Muscle layer of duodenum (tissue), 2 donors: ENCODE results near the gene FZD7.

Experiments
- H3K27ac ChIP-seq: one replicate; pipeline ENCODE4 v1.7.0; 2013; ENCODE audit warnings: mild to moderate bottlenecking, low read length
- H3K27me3 ChIP-seq: one replicate; pipeline ENCODE4 v1.7.0; 2013; ENCODE audit warnings: low read depth, mild to moderate bottlenecking, control low read depth, low read length
- H3K36me3 ChIP-seq, 2 donors: one replicate each; pipeline ENCODE4 v1.7.0; 2013; ENCODE audit warnings: low read length in 2 of 2, control low read depth in 1 of 2, mild to moderate bottlenecking in 1 of 2; ENCODE audit not compliant: insufficient read depth in 2 of 2, control insufficient read depth in 1 of 2
- H3K4me1 ChIP-seq, 2 donors: one replicate each; pipeline ENCODE4 v1.7.0; 2013; ENCODE audit warnings: low read length in 2 of 2, mild to moderate bottlenecking in 2 of 2, control low read depth in 1 of 2, moderate library complexity in 1 of 2; ENCODE audit not compliant: insufficient read depth in 2 of 2, control insufficient read depth in 1 of 2
- H3K4me3 ChIP-seq, 2 donors: one replicate each; pipeline ENCODE4 v1.7.0; 2013; ENCODE audit warnings: low read length in 2 of 2, low read depth in 1 of 2, mild to moderate bottlenecking in 1 of 2
- H3K9me3 ChIP-seq, 2 donors: one replicate each; pipeline ENCODE4 v1.7.0; 2013; ENCODE audit warnings: low read length in 2 of 2, control low read depth in 1 of 2, mild to moderate bottlenecking in 1 of 2; ENCODE audit not compliant: control insufficient read depth in 1 of 2
- donor health status: healthy.

FZD7 gene

GRCh38 chr2:202014759-202015211 lies 18.9 kb upstream of the FZD7 start:
- Histone ChIP-seq H3K4me3 (no peak overlapping the region), H3K9me3 (no peaks in the 10 kb centered on the region), H3K27me3 (no peaks in the 10 kb centered on the region), H3K27ac (no peak overlapping the region), H3K36me3 (no peaks in the 10 kb centered on the region), H3K4me1 (peaks cover 0 to 15% of the 10 kb centered on the region in 2 donors)

- H3K27ac ChIP-seq, result no peak overlapping the region
- H3K36me3 ChIP-seq, result no peaks in the 10 kb centered on the region
- no peak overlapping the region for H3K4me3 ChIP-seq
- H3K27me3 ChIP-seq, result no peaks in the 10 kb centered on the region
- H3K4me1 ChIP-seq, result peaks cover 0 to 21% of the 10 kb centered on the region in 2 donors
- H3K9me3 ChIP-seq, result no peaks in the 10 kb centered on the region
Observed at GRCh38 chr2:202015471-202015870, 18.2 kb upstream of the FZD7 start.

- H3K9me3 ChIP-seq, result no peaks in the 10 kb centered on the region
- H3K27ac ChIP-seq, result no peak overlapping the region
- H3K36me3 ChIP-seq, result no peaks in the 10 kb centered on the region
- no peak overlapping the region for H3K4me3 ChIP-seq
- H3K4me1 ChIP-seq, result peaks cover 0 to 22% of the 10 kb centered on the region in 2 donors
- no peaks in the 10 kb centered on the region for H3K27me3 ChIP-seq
Observed at GRCh38 chr2:202016579-202017227, 17.0 kb upstream of the FZD7 start.

- Histone ChIP-seq H3K27ac (no peak overlapping the region), H3K36me3 (no peaks in the 10 kb centered on the region), H3K9me3 (no peaks in the 10 kb centered on the region), H3K4me3 (no peak overlapping the region), H3K4me1 (peaks cover 0 to 22% of the 10 kb centered on the region in 2 donors), H3K27me3 (no peaks in the 10 kb centered on the region)
Observed at GRCh38 chr2:202017940-202018339, 15.7 kb upstream of the FZD7 start.

- no peaks in the 10 kb centered on the region for H3K27me3 ChIP-seq
- H3K36me3 ChIP-seq, result no peaks in the 10 kb centered on the region
- no peak overlapping the region for H3K27ac ChIP-seq
- no peak overlapping the region for H3K4me3 ChIP-seq
- H3K9me3 ChIP-seq, result no peaks in the 10 kb centered on the region
- H3K4me1 ChIP-seq, result peaks cover 0 to 25% of the 10 kb centered on the region in 2 donors
Observed at GRCh38 chr2:202018950-202019349, 14.7 kb upstream of the FZD7 start.

GRCh38 chr2:202019689-202020450 lies 13.8 kb upstream of the FZD7 start:
- Histone ChIP-seq H3K27ac (peak overlapping the region; percentile 8), H3K36me3 (no peaks in the 10 kb centered on the region), H3K27me3 (no peaks in the 10 kb centered on the region), H3K9me3 (no peaks in the 10 kb centered on the region), H3K4me3 (no peak overlapping the region), H3K4me1 (peaks cover 0 to 25% of the 10 kb centered on the region in 2 donors)

GRCh38 chr2:202022755-202023154 lies 10.9 kb upstream of the FZD7 start:
- H3K27me3 ChIP-seq, result no peaks in the 10 kb centered on the region
- no peaks in the 10 kb centered on the region for H3K36me3 ChIP-seq
- H3K9me3 ChIP-seq, result no peaks in the 10 kb centered on the region
- H3K27ac ChIP-seq, result no peak overlapping the region
- peaks cover 0 to 25% of the 10 kb centered on the region in 2 donors for H3K4me1 ChIP-seq
- H3K4me3 ChIP-seq, result no peak overlapping the region

- Histone ChIP-seq H3K27me3 (no peaks in the 10 kb centered on the region), H3K4me3 (no peak overlapping the region), H3K4me1 (peaks cover 0 to 24% of the 10 kb centered on the region in 2 donors), H3K9me3 (no peaks in the 10 kb centered on the region), H3K36me3 (no peaks in the 10 kb centered on the region), H3K27ac (no peak overlapping the region)
Observed at GRCh38 chr2:202023198-202023903, 10.3 kb upstream of the FZD7 start.

- H3K4me1 ChIP-seq, result peaks cover 0 to 19% of the 10 kb centered on the region in 2 donors
- no peaks in the 10 kb centered on the region for H3K27me3 ChIP-seq
- no peak overlapping the region for H3K4me3 ChIP-seq
- no peaks in the 10 kb centered on the region for H3K36me3 ChIP-seq
- H3K27ac ChIP-seq, result no peak overlapping the region
- no peaks in the 10 kb centered on the region for H3K9me3 ChIP-seq
Observed at GRCh38 chr2:202023904-202024266, 9.8 kb upstream of the FZD7 start.

GRCh38 chr2:202024871-202025270 lies 8.8 kb upstream of the FZD7 start:
- Histone ChIP-seq H3K4me1 (peaks cover 0 to 10% of the 10 kb centered on the region in 2 donors), H3K27me3 (no peaks in the 10 kb centered on the region), H3K27ac (no peak overlapping the region), H3K4me3 (no peak overlapping the region), H3K9me3 (no peaks in the 10 kb centered on the region), H3K36me3 (no peaks in the 10 kb centered on the region)

- H3K4me1 ChIP-seq, result peaks cover 0 to 6% of the 10 kb centered on the region in 2 donors
- H3K27me3 ChIP-seq, result no peaks in the 10 kb centered on the region
- no peaks in the 10 kb centered on the region for H3K9me3 ChIP-seq
- H3K27ac ChIP-seq, result no peak overlapping the region
- H3K36me3 ChIP-seq, result no peaks in the 10 kb centered on the region
- H3K4me3 ChIP-seq, result no peak overlapping the region
Observed at GRCh38 chr2:202025816-202026215, 7.8 kb upstream of the FZD7 start.
